ENCODE data around the gene CNGA3.
"Not testable (repeated sequence)": the region's sequence is repeated elsewhere in the genome, so short reads cannot be mapped to it uniquely, and the experiment has no call there.

CNGA3 gene

DNA sequence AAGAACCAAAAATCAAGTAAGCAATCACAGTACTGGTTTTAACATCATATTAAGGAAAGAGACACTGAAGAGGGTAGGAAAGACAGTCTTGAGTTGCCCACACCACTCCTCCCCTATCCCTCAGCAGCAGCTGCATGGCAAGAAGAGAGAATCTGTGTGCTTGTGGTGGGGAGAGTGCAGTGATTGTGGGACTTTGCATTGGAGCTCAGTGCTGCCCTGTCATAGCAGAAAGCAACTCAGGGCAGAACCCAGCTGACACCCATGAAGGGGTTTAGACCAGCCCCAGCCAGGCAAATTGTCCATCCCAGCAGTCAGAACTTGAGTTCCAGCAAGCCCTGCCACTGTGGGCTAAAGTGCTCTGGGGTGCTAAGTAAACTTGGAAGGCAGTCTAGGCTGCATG is 57.6 kb downstream of the CNGA3 start:
- no peaks in the 10 kb centered on the region for H3K4me1 ChIP-seq (ENCODE audit: control insufficient read depth, insufficient read depth, low read length, unreplicated experiment)
- no peak overlapping the region for H2AFZ ChIP-seq (ENCODE audit: low read length, unreplicated experiment)
- H3K4me3 ChIP-seq (ENCODE audit: low read depth, low read length): no peak overlapping the region
- no peaks in the 10 kb centered on the region for H3K36me3 ChIP-seq (ENCODE audit: insufficient read depth, low read length)
- H3K27me3 ChIP-seq (ENCODE audit: insufficient read depth, low read length): peaks cover 56% of the 10 kb centered on the region
- H3K79me2 ChIP-seq (ENCODE audit: control insufficient read depth, insufficient read depth, low read length, unreplicated experiment): no peaks in the 10 kb centered on the region
- no peak overlapping the region for H3K27ac ChIP-seq (ENCODE audit: low read depth, low read length)

DNA sequence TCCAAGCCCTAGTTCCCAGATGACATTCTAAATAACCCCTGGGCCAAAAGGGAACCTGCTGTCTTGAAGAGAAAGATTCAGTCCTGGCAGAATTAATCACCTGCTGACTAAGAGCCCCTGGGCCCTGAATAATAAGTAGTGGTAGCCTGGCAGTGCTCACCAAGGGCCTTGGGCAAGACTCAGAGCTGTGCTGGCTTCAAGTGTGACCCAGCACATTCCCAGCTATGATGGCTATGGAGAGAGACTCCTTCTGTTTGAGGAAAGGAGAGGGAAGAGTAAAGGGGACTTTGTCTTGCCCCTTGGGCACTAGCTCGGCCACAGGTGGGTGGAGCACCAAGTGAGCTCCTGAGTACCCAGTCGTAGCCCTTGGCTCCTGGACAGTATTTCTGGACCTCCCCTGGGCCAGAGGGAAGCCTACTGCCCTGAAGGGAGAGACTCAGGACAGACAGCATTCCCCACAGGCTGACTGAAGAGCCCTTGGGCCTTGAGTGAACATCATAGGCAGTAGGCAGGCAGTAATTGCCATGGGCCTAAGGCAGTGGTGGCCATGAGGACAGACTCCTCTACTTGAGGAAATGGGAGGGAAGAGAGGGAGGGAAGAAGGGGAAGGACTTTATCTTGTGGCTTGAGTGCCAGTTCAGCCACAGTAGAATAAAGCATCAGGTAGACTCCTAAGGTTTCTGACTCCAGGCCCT is 58.4 kb downstream of the CNGA3 start:
- H3K4me1 ChIP-seq (ENCODE audit: control insufficient read depth, insufficient read depth, low read length, unreplicated experiment): no peaks in the 10 kb centered on the region
- H2AFZ ChIP-seq (ENCODE audit: low read length, unreplicated experiment): no peak overlapping the region
- H3K36me3 ChIP-seq (ENCODE audit: insufficient read depth, low read length): no peaks in the 10 kb centered on the region
- H3K27ac ChIP-seq (ENCODE audit: low read depth, low read length): no peak overlapping the region
- no peak overlapping the region for H3K4me3 ChIP-seq (ENCODE audit: low read depth, low read length)
- H3K79me2 ChIP-seq (ENCODE audit: control insufficient read depth, insufficient read depth, low read length, unreplicated experiment): no peaks in the 10 kb centered on the region
- peaks cover 49% of the 10 kb centered on the region for H3K27me3 ChIP-seq (ENCODE audit: insufficient read depth, low read length)

- Histone ChIP-seq H3K79me2 (ENCODE audit: control insufficient read depth, insufficient read depth, low read length, unreplicated experiment) (no peaks in the 10 kb centered on the region), H3K4me1 (ENCODE audit: control insufficient read depth, insufficient read depth, low read length, unreplicated experiment) (no peaks in the 10 kb centered on the region), H3K27ac (ENCODE audit: low read depth, low read length) (no peak overlapping the region), H2AFZ (ENCODE audit: low read length, unreplicated experiment) (no peak overlapping the region), H3K36me3 (ENCODE audit: insufficient read depth, low read length) (no peaks in the 10 kb centered on the region), H3K4me3 (ENCODE audit: low read depth, low read length) (no peak overlapping the region), H3K27me3 (ENCODE audit: insufficient read depth, low read length) (peaks cover 43% of the 10 kb centered on the region)
These were observed 59.0 kb downstream of the CNGA3 start for GRCh38 chr2:98405301-98405700.

- H3K79me2 ChIP-seq (ENCODE audit: control insufficient read depth, insufficient read depth, low read length, unreplicated experiment): no peaks in the 10 kb centered on the region
- no peak overlapping the region for H3K4me3 ChIP-seq (ENCODE audit: low read depth, low read length)
- H2AFZ ChIP-seq (ENCODE audit: low read length, unreplicated experiment): no peak overlapping the region
- H3K27ac ChIP-seq (ENCODE audit: low read depth, low read length): no peak overlapping the region
- no peaks in the 10 kb centered on the region for H3K4me1 ChIP-seq (ENCODE audit: control insufficient read depth, insufficient read depth, low read length, unreplicated experiment)
- H3K36me3 ChIP-seq (ENCODE audit: insufficient read depth, low read length): no peaks in the 10 kb centered on the region
- peaks cover 15% of the 10 kb centered on the region for H3K27me3 ChIP-seq (ENCODE audit: insufficient read depth, low read length)
These were observed 61.9 kb downstream of the CNGA3 start for GRCh38 chr2:98408155-98408554.

DNA sequence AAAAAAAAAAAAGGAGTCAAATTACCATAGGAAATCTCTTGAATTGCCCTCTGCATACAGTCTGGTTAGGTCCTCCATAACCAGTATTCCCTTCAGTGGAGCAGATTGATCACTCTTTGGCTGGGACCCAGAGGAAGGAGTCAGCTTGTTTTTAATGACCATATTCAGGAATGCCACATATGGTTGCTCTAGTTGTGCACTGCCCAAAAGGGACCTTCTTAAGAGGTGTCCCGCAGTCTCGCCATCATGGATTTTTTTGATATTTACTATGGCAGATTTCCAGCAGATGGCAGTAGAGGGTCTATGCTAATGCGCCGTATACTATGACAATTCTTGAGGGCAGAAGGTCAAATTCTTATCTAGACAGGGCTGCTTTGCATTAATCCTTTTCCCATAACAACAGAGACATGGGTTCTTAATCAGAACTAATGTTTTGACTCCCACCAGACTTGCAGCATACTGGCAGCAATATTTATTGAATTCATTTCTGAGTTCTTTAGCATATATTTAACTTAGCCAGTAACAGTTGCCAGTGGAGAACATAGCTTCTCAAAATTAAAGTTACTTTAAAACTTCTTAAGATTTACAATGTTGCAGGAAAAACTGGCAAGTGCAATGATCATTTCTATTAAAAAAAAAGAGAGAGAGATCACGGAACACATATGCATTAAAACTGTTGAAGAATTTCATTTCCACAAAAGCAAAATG is 66.6 kb downstream of the CNGA3 start:
- no peaks in the 10 kb centered on the region for H3K79me2 ChIP-seq (ENCODE audit: control insufficient read depth, insufficient read depth, low read length, unreplicated experiment)
- no peaks in the 10 kb centered on the region for H3K4me1 ChIP-seq (ENCODE audit: control insufficient read depth, insufficient read depth, low read length, unreplicated experiment)

GRCh38 chr2:98414246-98414645 is 68.0 kb downstream of the CNGA3 start:
- H3K27ac ChIP-seq (ENCODE audit: low read depth, low read length); H3K79me2 ChIP-seq (ENCODE audit: control insufficient read depth, insufficient read depth, low read length, unreplicated experiment): not testable (repeated sequence)

More for the DNA sequence above, 66.6 kb downstream of the CNGA3 start:
- no peak overlapping the region for H2AFZ ChIP-seq (ENCODE audit: low read length, unreplicated experiment)
- no peaks in the 10 kb centered on the region for H3K27me3 ChIP-seq (ENCODE audit: insufficient read depth, low read length)
- no peaks in the 10 kb centered on the region for H3K36me3 ChIP-seq (ENCODE audit: insufficient read depth, low read length)
- H3K4me3 ChIP-seq (ENCODE audit: low read depth, low read length): no peak overlapping the region
- no peak overlapping the region for H3K27ac ChIP-seq (ENCODE audit: low read depth, low read length)

DNA sequence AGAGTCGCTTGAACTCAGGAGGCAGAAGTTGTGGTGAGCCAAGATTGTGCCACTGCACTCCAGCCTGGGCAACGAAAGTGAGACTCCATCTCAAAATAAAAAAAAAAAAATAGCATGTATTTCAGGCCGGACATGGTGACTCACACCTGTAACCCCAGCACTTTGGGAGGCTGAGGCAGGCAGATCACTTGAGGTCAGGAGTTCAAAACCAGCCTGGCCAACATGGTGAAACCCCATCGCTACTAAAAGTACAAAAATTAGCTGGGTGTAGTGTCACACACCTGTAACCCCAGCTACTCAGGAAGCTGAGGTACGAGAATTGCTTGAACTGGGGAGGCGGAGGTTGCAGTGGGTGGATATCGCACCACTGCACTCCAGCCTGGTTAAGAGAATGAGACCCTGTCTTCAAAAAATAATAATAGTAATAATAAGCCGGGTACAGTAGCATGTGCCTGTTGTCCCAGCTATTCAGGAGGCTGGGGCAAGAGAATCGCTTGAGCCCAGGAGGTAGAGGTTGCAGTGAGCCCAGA is 69.5 kb downstream of the CNGA3 start:
- not testable (repeated sequence) for H3K27me3 ChIP-seq (ENCODE audit: insufficient read depth, low read length); H2AFZ ChIP-seq (ENCODE audit: low read length, unreplicated experiment); H3K36me3 ChIP-seq (ENCODE audit: insufficient read depth, low read length); H3K4me3 ChIP-seq (ENCODE audit: low read depth, low read length); H3K4me1 ChIP-seq (ENCODE audit: control insufficient read depth, insufficient read depth, low read length, unreplicated experiment); H3K27ac ChIP-seq (ENCODE audit: low read depth, low read length); H3K79me2 ChIP-seq (ENCODE audit: control insufficient read depth, insufficient read depth, low read length, unreplicated experiment)

More at GRCh38 chr2:98414246-98414645, 68.0 kb downstream of the CNGA3 start:
- H3K36me3 ChIP-seq (ENCODE audit: insufficient read depth, low read length); H3K4me1 ChIP-seq (ENCODE audit: control insufficient read depth, insufficient read depth, low read length, unreplicated experiment); H2AFZ ChIP-seq (ENCODE audit: low read length, unreplicated experiment); H3K4me3 ChIP-seq (ENCODE audit: low read depth, low read length); H3K27me3 ChIP-seq (ENCODE audit: insufficient read depth, low read length): not testable (repeated sequence)

- H3K4me3 ChIP-seq (ENCODE audit: low read depth, low read length): no peak overlapping the region
- no peaks in the 10 kb centered on the region for H3K27me3 ChIP-seq (ENCODE audit: insufficient read depth, low read length)
- no peak overlapping the region for H3K27ac ChIP-seq (ENCODE audit: low read depth, low read length)
- no peak overlapping the region for H2AFZ ChIP-seq (ENCODE audit: low read length, unreplicated experiment)
- H3K4me1 ChIP-seq (ENCODE audit: control insufficient read depth, insufficient read depth, low read length, unreplicated experiment): no peaks in the 10 kb centered on the region
- no peaks in the 10 kb centered on the region for H3K79me2 ChIP-seq (ENCODE audit: control insufficient read depth, insufficient read depth, low read length, unreplicated experiment)
- H3K36me3 ChIP-seq (ENCODE audit: insufficient read depth, low read length): no peaks in the 10 kb centered on the region
These were observed 70.3 kb downstream of the CNGA3 start for GRCh38 chr2:98416383-98417159.

DNA sequence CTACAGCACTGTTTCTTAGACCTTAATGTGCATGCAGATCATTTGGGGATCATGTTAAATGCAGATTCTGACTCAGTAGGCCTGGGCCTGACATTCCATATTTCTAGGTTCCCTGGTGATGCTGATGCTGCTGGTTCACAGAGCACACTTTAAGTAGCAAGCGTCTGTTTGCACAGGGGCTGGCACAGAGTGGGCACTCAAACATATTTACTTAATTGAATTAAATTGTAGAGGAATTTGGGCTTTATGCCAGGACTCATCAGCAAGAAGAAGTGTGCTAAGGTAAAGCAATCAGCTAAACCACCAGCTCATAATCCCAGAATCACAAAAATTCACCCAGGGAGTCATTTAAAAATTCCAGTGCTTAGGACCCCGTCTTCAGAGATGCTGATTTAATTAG is 73.3 kb downstream of the CNGA3 start:
- no peaks in the 10 kb centered on the region for H3K4me1 ChIP-seq (ENCODE audit: control insufficient read depth, insufficient read depth, low read length, unreplicated experiment)
- H3K79me2 ChIP-seq (ENCODE audit: control insufficient read depth, insufficient read depth, low read length, unreplicated experiment): no peaks in the 10 kb centered on the region
- 0 out of 2 replicates have a peak, but pooled peaks cover 4% of the 10 kb centered on the region for H3K27me3 ChIP-seq (ENCODE audit: insufficient read depth, low read length)
- no peak overlapping the region for H2AFZ ChIP-seq (ENCODE audit: low read length, unreplicated experiment)
- H3K36me3 ChIP-seq (ENCODE audit: insufficient read depth, low read length): no peaks in the 10 kb centered on the region
- H3K27ac ChIP-seq (ENCODE audit: low read depth, low read length): no peak overlapping the region
- no peak overlapping the region for H3K4me3 ChIP-seq (ENCODE audit: low read depth, low read length)

GRCh38 chr2:98419977-98420725 is 73.9 kb downstream of the CNGA3 start:
- H3K4me1 ChIP-seq (ENCODE audit: control insufficient read depth, insufficient read depth, low read length, unreplicated experiment): no peaks in the 10 kb centered on the region
- no peak overlapping the region for H3K4me3 ChIP-seq (ENCODE audit: low read depth, low read length)
- H3K36me3 ChIP-seq (ENCODE audit: insufficient read depth, low read length): no peaks in the 10 kb centered on the region
- no peak overlapping the region for H3K27ac ChIP-seq (ENCODE audit: low read depth, low read length)
- no peak overlapping the region for H2AFZ ChIP-seq (ENCODE audit: low read length, unreplicated experiment)
- 0 out of 2 replicates have a peak, but pooled peaks cover 4% of the 10 kb centered on the region for H3K27me3 ChIP-seq (ENCODE audit: insufficient read depth, low read length)
- no peaks in the 10 kb centered on the region for H3K79me2 ChIP-seq (ENCODE audit: control insufficient read depth, insufficient read depth, low read length, unreplicated experiment)
